ENCODE measurements around the gene PRTG.
A peak's percentile ranks its signal among the peaks of the same experiment; 100 is the strongest.
"Not testable (repeated sequence)": the region's sequence is repeated elsewhere in the genome, so short reads cannot be mapped to it uniquely, and the experiment has no call there.

Gene PRTG

DNA sequence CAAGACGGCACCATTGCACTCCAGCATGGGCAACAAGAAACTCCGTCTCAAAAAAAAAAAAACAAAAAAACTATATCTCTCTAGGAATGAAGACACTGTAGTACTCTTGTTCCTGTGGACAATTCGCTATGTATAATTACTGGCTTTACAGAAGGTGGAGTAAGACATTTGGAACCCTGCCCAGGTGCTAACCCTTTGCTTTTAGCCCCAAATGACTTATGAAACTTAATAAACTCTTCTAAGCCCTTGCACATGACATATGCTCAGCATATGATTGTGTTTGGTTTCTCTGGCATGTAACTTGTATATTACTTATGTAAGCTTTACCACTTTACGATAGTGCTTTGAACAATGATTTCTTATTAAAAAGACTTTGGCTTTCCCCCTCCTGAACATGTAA is 27.3 kb upstream of the PRTG start:
- no peak overlapping the region for H3K4me3 ChIP-seq (ENCODE audit: control insufficient read depth, low read depth, low read length)
- TF ChIP-seq, protein P1, sequence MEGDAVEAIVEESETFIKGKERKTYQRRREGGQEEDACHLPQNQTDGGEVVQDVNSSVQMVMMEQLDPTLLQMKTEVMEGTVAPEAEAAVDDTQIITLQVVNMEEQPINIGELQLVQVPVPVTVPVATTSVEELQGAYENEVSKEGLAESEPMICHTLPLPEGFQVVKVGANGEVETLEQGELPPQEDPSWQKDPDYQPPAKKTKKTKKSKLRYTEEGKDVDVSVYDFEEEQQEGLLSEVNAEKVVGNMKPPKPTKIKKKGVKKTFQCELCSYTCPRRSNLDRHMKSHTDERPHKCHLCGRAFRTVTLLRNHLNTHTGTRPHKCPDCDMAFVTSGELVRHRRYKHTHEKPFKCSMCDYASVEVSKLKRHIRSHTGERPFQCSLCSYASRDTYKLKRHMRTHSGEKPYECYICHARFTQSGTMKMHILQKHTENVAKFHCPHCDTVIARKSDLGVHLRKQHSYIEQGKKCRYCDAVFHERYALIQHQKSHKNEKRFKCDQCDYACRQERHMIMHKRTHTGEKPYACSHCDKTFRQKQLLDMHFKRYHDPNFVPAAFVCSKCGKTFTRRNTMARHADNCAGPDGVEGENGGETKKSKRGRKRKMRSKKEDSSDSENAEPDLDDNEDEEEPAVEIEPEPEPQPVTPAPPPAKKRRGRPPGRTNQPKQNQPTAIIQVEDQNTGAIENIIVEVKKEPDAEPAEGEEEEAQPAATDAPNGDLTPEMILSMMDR (conservative IDR thresholded peaks at IDR 0.05; ENCODE audit: control insufficient read depth, insufficient read depth, low read depth, low read length), result no peak
- DNase-seq (ENCODE audit: low read depth), result peak; percentile 65

DNA sequence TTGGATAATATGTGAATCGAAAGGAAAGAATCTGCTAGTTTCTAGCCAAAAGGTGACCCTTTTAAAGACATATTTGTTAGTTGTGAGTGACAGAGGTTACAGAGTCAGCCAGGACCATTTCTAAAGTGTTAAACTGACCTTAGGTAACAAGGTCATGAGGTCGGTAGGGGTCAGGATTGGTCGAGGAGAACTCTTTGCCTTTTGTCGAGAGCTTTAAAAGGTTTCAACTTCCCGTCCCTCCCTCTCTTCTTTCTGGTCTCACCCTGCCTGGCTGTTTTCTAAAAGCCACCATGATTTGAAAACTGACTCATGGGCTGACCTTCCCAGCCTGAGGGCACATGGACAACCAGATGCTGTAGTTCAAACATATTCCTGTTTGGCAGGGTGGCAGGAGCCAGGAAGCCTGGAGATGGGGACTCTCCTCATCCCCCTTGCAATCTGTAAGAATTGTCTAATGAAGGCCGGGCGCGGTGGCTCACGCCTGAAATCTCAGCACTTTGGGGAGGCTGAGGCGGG is 25.8 kb upstream of the PRTG start:
- DNase-seq (ENCODE audit: low read depth), result no peak
- TF ChIP-seq, protein P1 (conservative IDR thresholded peaks at IDR 0.05; ENCODE audit: control insufficient read depth, insufficient read depth, low read depth, low read length), result no peak
- no peak overlapping the region for H3K4me3 ChIP-seq (ENCODE audit: control insufficient read depth, low read depth, low read length)

DNA sequence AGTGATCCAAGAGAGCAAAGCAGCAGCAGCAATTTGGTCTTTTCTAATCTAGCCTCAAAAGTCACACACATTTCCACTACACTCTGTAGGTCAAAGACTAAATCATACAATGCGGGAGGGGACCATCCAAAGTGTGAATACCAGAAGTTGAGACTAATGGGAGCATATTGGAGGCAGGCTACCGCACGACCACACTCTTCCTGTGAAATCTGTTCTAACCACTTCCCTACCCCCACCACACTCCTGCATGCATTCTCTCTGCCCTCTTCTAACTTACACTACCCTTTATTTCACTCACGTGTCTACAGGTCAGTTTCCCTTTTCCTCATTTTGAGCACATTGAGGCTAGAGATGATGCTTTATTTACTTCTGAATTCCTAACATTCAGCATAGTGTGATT is 23.7 kb upstream of the PRTG start:
- DNase-seq (ENCODE audit: low read depth), result no peak
- no peak overlapping the region for H3K4me3 ChIP-seq (ENCODE audit: control insufficient read depth, low read depth, low read length)
- TF ChIP-seq, protein P1 (conservative IDR thresholded peaks at IDR 0.05; ENCODE audit: control insufficient read depth, insufficient read depth, low read depth, low read length), result no peak

DNA sequence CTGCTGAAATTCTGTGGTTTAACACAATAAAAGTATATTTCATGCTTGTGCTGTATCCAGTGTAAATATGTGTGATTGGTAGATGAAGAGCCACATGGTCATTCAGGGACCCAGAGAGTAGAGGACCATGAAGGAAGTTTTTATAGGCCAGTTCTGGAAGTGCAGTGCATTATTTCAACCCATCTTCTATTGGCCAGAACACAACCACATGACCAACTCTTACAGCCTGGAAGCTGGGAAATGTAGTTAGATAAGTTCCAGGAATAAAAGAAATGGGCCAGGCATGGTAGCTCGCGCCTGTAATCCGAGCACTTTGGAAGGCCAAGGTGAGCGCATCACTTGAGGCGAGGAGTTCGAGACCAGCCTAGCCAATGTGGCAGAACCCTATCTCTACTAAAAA is 21.4 kb upstream of the PRTG start:
- DNase-seq (ENCODE audit: low read depth), result no peak
- TF ChIP-seq, protein P1 (conservative IDR thresholded peaks at IDR 0.05; ENCODE audit: control insufficient read depth, insufficient read depth, low read depth, low read length), result no peak
- no peak overlapping the region for H3K4me3 ChIP-seq (ENCODE audit: control insufficient read depth, low read depth, low read length)

DNA sequence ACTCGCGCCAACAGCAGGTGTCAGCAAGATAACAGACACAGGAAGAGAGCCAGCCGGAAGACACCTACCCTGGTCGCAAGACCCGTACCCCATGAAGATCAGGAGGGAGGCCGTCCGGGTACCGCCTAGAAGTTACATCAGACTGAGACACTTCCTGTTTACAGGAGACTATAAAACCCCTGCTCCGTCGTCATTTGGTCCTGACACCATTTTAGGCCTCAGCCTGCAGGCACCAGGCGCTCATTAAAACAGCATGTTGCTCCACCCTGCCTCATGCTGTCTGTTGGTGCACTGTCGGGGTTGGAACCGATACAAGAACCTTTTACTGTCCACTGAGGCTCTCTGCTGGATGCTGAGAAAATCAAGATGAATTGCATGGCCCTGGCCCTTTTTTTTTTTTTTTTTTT is 15.6 kb upstream of the PRTG start:
- H3K4me3 ChIP-seq (ENCODE audit: control insufficient read depth, low read depth, low read length), result no peak overlapping the region
- no peak for DNase-seq (ENCODE audit: low read depth)
- TF ChIP-seq, protein P1 (conservative IDR thresholded peaks at IDR 0.05; ENCODE audit: control insufficient read depth, insufficient read depth, low read depth, low read length), result no peak

DNA sequence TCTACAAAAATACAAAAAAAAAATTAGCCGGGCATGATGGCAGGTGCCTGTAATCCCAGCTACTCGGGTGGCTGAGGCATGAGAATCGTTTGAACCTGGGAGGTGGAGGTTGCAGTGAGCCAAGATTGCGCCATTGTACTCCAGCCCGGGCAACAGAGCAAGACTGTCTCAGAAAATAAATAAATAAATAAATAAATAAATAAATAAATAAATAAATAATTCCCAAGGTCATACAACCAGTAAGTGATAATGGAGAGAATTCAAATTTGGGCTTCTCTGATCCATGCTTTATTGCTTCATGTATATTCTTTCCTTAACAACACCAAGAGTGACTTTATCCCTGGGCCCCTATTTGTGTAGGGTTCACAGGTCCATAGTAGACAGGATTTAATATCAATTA is 10.5 kb upstream of the PRTG start:
- not testable (repeated sequence) for H3K4me3 ChIP-seq (ENCODE audit: control insufficient read depth, low read depth, low read length); DNase-seq (ENCODE audit: low read depth)

DNA sequence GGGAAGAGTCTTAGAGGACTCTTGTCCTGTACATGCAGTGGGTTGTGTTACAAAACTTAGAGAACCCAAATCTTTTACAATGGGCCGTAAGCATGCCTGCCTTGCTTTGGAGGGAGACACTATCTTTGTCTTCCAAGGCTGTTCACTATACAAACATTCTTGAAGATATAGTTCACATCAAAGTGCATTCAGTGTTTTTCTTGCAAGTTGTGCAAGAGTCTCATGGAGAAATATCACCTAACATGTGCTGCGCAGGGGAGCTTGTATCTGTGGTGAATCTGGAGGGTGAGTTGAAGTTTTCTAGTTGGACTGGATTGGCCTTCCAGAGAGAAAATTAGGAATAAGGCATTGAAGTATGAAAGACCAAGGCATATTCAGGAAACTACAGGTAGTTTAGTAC is 7.8 kb upstream of the PRTG start:
- no peak overlapping the region for H3K4me3 ChIP-seq (ENCODE audit: control insufficient read depth, low read depth, low read length)
- DNase-seq (ENCODE audit: low read depth), result no peak
- TF ChIP-seq, protein P1 (conservative IDR thresholded peaks at IDR 0.05; ENCODE audit: control insufficient read depth, insufficient read depth, low read depth, low read length), result no peak
